ENCODE data around the gene FZR1.

- TF ChIP-seq CTCF (conservative IDR thresholded peaks at IDR 0.05) (no peak), EZH2 (IDR thresholded peaks at IDR 0.05; ENCODE audit: low read depth) (no peak)
Measured at GRCh38 chr19:3501780-3502179, 4.3 kb upstream of the FZR1 start.
